ENCODE results near the gene TSPAN18.

GRCh38 chr11:44904261-44905020 is 177.7 kb downstream of the TSPAN18 start:
- TF ChIP-seq CTCF (IDR thresholded peaks at IDR 0.05; ENCODE audit: low read length): no peak
- no peak for TF ChIP-seq EZH2 (IDR thresholded peaks at IDR 0.05; ENCODE audit: borderline replicate concordance, low read length)

Measured in OCI-LY1 (cell line).